HG03558 (cell line): ENCODE data around the gene ISYNA1.

Experiments
- ATAC-seq: cut with Tn5 transposase; IDR thresholded peaks from one replicate; pipeline ENCODE4 v1.9.1; 2021; ENCODE audit warnings: moderate number of reproducible peaks; ENCODE audit not compliant: unreplicated experiment; ENCODE audit errors: extremely low read depth

The ISYNA1 gene

DNA sequence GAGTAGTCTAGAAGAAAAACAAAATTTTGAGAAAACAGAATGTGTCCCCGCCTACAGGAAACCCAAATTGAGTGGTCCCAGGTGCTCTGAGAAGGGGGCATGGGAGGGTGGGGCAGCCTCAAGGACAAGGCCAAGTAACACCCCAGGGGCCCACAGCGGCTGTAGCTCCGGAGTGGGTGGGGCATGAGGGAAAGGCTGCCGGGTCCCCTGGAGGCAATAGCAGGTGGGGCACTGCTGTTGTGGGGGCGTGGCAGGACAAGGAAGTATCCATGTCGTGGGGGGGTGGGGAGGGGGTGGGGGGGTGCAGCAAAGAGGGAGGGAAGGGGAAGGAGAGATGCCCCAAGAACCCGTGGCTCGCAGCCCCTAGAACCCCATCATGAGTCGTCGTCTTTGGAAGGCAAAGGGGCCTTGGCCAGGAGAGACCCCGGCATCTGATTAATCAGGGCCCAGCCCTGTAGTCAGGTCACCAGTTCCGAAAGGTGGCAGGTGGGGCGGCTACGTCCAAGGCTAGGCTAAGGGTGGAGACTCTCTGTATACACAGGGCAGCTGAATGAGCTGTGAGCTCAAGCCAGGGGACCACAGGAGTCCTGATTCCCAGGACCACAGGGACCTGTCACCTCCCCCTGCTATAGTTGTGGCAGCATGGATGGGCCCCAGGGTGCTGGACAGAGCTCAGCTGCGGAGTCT is 7.5 kb upstream of the ISYNA1 start:
- ATAC-seq, result no peak

DNA sequence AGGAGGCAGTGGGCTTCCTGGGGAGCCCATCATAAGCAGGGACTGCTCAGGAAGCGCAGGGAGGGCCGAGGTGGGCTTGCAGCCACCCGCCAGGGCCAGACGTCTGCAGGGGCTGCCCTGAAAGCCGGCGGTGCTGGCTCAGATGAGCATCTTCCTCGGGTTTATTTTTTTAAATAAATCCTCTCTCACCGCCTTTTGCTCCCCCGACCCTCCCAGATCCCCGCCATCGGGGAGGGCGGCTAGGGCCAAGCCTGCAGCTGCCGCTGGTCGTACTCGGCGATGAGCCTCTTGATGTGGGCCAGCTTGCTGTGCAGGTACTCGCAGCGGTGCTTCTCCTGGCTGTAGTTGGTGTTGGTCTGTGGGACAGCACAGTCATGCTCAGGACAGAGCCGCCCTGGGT is 6.6 kb upstream of the ISYNA1 start:
- no peak for ATAC-seq

DNA sequence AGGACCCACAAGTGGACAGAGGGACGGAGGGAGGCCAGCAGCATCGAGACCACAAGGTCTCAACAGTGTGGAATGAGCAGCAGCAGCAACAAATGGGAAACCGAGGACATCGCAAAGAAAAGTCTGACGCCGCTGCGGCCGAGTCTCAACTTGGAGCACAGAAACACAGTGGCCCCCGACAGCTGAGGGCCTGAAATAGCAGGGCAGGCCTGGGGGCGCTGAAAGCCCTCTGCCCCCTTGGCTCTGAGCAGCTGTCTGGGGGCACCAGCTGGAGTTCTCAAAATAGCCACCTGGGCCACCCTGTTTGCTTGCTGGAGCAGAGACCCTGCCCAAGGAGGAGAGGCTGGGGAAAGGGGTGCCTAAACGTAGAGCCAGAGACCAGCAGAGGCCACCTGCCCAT is 5.9 kb upstream of the ISYNA1 start:
- no peak for ATAC-seq

DNA sequence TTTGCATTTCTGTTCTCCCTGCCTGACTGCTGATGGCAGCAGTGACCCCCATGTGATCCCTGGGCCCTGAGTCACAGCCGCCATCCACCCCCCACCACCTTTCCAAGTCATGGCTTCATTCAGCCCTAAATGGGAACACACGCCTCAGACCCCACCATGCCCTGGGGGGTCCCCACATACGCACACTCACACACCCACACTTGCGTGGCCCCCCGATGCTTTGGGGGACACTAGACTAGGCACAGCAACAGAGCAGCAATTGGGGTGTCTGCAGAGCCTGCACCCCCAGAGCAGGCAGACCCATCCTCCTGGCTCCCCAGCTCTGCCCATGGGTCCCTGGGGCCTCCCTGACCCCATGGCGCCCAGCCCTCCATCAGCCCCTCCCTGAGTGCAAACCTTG is 5.5 kb upstream of the ISYNA1 start:
- no peak for ATAC-seq

DNA sequence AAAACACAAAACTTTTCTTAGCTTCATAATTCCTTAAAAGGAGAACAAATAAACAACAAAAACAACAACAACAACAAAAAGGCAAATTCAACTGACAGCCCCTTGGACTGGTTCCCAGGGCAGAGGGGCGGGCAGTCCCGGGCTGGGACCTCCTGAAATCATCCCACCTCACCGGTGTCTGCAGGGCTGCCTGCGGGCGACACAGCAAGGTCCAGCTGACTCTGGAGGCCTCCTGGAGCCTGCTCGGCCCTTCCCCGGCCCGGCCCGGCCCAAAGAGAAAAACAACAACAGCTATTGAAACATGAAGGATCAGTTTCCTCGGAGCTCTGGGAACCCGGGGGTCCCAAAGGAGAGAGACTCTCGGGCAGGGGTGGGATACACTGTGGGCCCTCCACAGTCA is 5.0 kb upstream of the ISYNA1 start:
- no peak for ATAC-seq

DNA sequence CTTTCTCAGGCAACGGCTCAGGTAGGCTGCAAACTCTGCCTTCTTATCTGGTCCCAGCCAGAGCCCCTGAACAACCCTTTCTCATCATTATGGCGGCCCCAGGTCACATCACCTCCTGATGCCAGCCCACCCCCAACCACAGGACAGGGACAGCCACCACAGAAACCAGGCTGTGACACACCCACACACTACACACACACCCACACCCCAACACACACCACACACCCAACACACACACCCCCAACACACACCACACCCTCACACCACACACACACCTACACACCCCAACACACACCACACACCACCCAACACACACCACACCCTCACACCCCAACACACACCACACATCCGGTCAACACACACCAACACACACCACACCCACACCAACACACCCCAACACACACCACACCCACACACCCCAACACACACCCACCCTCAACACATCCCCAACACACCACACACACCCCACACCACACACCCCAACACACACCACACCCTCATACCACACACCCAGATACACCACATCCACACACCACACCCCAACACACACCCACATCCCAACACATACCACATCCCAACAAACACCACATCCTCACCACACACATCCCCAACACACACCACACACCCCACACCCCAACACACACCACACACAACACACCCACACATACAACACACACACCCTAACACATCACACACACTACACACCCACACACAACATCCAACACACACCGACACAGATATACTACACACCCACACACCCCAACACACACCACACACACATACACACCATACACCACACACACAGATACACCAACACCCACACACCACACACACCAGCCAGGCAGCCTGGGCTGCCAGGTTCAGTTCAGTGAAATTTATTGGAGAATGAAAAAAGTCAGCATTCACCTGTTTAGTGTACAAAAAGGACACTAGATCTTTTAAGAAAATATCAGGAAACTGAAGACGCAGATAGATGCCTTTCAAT is 4.2 kb upstream of the ISYNA1 start:
- no peak for ATAC-seq

DNA sequence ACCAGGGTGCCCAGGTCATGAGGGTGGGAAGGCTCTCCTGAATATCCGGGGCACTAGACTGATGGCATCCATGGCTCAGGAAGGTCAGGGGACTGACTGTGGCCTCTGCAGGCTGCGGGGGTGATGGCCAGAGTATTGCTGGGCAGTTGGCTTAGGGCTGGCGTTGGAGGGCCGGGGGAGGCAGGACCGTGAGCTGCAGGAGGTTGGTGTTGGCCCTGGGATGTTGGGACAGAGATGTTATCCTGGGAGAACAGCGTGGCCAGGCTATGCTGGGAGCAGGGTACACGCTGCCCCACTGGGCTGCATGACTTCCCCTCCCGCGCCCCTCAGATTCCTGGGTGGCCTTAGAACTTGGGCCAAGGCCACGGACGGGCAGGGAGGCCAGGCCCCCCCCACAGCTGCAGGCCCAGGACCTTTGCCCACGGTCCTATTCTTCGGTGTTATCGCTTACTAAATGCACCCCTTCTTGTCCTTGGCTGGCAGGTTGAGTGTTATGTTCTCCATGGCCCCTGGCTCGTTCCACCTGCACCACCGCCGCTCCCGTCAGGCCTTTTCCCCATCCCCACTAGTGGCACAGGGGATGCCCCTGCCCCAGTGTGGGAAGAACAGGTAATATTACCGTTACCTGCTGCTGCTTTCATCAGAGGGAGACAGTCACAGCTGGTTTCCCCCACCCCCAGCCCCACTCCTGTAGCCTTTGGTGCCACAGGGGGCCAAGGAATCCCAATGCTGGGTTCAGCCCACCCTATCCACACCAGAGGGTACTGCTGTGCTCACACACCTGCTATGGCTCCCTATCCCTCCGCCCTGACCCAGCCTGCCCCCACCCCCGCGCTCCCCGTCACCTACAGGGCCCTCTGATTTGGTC is 3.2 kb upstream of the ISYNA1 start:
- no peak for ATAC-seq

DNA sequence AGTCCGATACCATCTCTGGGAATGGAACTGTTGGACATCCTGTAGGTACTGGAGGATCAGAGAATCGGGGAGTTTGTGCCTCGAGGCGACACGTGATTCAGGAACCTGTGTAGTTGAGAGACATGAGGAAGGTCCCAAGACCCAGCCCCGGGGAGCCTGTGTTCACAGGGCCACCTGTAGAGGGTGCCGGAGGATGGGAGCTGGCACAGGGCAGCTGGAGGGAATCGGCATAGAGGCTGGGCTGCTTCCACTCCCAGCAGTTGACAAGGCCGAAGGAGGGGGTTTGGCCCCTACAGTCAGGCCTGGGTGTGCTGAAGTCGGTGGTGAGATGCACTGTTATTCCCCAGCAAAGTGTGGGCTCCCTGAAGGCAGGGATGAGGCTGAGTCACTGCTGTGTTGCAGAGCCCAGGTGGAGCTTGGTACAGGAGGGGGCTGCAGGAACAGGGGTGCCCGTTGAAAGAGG is 2.5 kb upstream of the ISYNA1 start:
- ATAC-seq, result no peak

DNA sequence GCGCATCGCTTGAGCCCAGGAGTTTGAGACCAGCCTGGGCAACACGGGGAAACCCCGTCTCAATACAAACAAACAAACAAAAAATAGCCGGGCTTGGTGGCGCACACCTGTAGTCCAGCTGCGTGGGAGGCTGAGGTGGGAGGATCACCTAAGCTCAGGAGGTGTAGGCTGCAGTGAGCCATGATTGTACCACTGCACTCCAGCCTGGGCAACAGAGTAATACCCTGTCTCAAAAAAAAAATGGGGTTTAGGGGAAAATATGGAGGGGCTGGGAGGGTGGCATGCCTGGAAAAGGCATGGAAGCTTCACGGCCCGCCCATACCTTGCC is 1.9 kb upstream of the ISYNA1 start:
- ATAC-seq, result no peak

DNA sequence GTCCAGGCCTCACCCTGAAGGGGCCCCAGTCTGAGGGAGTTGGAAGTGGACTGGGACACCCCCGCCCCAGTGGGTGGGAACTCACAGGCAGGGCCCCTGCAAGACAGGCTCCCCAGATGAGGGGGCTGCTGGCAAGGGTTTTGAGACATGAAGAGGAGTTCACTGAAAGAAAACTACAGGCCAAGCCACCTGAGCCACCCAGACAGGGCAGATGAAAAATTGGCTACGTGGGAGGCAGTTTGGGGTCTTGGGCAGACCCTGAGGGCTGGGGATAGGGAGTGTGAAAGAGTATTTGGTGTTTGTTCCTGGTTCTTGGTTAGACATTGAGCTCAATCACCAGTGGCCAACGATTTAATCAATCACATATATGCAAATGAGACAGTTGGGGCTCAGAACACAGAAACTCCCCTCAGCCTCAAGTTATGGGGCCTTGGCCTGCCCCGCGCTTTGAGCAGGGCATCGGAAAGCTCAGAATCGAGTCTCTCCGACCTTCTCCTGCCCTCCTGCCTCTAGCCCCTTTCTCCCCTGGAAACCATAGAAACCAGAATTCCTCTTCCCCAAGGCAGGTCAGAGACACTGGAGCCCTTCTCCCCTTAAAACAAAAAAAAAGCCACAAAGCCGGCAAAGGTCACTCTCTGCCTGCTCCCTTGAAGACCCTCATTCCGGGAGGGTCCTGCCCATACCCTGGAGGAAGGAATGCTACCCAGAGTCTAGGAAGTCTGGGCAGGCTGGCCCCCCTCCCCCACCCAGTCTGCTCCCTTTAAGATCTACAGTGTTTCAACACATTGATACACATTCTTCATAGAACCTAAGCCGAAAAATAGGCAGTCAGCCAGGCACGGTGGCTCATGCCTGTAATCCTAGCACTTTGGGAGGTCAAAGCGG is 1.3 kb upstream of the ISYNA1 start:
- no peak for ATAC-seq

DNA sequence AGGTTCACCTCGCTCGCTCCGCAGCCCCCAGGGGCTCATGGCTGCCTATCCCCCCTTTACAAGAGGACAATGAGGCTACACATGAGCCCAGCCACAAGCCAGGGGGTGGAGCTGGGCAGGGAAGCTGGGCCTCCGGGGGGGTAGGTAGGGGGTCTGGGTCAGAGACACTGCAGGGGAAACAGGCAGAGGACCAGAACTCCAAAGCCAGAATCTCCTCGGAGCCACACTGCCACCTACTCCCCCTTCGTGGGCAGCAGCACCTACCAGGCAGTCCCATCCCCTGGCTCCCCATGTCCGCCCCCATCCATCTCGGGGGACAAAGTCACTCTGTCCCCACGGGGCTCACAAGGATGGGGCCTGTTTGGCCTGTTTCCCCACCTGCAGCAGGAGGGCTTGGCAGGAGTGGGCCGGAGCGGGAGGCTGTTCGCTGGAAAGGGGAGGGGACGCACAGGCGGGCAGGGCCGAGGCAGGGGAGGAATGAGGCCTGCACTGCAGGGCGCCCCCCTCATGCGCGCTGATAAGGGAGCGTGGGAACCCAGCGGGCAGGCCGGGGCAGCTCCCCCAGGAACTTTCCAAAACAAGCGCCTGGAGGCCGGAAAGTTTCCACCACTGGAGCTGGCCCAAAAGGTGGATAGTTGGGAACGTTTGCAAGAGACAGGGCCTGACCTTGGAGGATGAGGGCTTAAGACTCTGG is 545 bp upstream of the ISYNA1 start:
- ATAC-seq, result no peak

DNA sequence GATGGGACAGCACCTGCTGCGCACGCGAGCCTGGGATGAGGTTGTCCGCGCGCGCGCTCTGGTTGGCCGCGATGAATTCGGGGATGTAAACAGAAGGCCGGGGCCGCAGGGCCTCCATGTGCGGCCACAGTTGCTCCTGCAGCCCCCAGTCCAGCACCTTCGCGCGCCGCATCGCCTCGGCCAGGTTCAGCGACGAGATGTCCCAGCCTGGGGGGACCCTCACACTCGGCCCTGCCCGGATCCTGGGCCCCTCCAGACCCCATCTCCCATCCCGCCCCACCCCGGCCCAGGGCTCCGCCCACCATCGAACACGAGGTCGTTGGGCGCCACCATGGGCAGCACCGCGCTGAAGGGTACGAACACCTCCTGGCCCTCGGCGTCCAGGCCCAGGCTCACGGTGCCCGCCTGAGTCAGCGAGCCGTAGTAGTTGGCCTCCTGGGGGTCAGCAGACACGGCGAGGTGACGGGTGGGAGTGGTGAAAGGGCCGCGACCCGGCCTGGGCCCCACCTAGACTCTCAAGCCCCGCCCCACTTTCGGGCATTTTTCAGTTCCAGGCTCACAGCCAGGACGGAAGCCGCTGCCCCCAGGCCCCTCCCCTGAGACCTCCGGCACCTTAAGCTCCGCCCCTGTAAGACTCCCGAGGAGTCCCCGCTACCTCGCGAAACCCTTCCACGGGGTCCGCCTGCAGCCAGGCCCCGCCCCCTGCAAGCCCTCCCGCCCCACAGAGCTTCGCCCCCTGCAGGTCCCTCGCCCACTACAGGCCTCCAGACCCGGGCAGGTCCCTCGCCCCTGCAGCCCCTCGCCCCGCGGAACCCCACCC is 1.1 kb downstream of the ISYNA1 start:
- ATAC-seq, result no peak

DNA sequence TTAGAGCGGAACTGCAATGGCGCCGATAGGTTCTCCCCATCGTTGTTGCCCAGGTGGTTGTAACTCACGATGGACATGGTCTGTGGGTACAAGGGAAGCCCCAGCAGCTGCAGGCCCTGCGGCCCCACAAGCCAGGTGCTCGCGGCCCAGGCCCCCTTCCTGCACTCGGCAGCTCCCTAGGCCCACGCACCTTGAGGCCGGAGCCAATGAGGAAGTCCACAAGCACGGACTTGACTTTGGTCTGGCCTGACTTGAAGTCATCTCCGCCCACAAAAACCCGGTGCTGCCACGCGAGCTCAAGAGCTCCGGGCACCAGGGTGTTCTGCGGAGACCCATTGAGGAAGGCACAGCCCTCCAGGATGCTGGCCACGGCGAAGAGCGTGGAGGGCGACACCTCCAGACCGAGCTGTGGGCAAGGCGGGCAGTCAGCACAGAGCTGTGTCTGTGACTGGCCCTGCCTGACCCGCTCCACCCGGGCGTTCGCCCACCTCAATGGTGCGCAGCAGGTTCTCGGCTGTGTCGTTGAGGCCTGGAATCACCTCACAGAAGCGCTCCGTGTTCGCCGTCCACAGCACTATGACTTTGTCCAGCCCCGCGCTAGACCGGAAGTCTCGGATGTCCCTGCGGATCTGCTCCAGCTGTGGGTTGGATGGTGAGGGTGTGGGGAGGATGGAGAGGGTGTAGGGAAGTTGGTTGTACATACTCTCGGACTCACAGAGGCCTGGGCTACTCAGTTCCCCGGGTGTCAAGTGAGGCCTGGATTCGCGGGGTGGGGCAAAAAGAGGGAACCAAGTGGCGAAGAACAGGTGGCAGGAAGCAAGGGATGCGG is 1.9 kb downstream of the ISYNA1 start:
- ATAC-seq, result no peak

DNA sequence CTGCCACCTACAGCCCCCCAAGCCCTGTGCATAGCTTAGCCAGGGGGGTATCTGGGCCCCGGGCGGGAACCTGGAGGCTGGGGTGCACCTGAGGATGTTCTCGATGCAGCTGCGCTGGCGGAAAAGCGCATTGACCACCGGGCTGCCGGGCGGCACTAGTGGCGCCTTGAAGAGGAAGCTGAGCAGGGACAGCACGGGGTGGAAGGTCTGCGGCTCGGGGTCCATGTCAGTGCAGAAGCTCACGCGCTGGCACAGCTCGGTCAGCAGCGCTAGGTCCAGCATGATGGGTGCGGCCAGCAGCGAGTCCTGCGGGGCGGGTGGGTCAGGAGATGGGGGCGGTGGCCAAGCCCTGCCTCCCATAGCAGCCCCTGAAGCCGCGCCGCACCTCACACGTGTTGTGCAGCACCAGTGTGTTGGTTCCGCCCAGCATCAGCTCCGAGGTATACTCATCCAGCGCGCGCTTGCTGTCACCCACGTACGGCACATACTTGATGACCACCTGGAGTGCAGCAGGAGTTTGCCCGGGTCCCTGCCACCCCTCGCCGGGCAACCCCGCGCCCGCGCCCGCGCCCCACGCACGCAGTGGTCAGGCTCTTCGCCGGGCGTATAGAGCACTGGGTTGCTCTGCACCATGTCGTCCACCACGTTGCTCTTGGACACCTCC is 2.6 kb downstream of the ISYNA1 start:
- ATAC-seq, result no peak

DNA sequence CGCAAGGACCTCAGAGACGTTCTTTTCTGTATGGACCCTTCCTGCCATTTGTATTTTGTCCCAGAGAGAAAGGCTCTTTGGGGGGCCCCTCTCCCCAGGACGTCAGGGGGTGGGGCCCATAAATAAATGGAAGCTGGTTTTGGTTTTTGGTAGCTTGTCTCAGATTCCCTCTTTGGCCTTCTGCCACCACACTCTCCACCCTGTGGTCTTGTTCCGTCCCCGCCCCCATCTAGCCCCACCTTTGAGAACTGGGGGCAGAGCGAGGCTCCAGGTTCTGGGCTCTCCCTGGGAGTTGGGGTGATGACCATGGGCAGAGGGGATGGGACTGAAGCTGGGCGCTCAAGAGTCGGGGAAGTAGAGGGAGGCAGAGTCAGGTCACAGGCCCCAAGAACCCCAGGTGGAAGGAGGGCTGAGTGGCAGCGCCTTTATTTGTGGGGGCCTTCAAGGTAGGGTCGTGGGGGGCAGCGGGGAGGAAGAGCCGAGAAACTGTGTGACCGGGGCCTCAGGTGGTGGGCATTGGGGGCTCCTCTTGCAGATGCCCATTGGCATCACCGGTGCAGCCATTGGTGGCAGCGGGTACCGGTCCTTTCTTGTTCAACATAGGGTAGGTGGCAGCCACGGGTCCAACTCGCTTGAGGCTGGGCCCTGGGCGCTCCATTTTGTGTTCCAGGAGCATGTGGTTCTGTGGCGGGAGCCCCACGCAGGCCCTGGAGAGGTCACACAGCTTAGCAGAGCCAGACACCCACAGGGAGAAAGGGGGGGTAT is 3.3 kb downstream of the ISYNA1 start:
- ATAC-seq, result no peak

DNA sequence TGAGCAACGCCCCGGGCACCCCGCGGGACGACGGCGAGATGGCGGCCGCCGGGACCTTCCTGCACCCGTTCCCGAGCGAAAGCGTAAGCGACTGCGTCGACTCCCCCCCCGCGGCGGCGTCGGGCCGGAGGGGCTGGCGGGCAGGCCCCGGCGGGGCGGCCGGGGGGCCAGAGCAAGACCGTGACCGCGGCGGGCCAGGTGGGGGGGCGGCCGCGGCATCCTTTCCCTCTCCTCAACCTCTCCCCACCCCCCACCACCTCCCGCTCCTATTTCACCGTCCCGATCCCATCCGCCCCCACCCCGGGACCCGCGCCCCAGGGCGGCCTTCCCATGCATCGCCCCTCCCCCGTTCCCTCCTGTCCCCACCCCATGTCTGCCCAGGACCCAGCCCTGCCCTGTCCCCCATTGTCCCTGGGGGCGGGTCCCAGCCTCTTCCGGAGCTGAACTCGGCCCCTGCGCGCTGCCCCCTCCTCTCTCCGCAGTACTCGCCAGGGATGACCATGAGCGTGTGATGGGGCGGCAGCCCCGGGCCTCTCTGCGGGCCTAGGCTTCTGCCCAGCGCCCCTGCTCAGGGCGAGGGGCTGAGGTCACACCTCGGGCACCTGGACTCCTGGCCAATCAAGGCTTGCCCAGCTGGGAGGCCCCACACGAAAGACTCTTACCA is 4.1 kb downstream of the ISYNA1 start:
- no peak for ATAC-seq
